Measurements from ENCODE around the gene HJURP.
"Not testable (repeated sequence)": the region's sequence is repeated elsewhere in the genome, so short reads cannot be mapped to it uniquely, and the experiment has no call there.

The HJURP gene

GRCh38 chr2:233854241-233854981 is at the start of gene HJURP:
HJURP (minus strand) TSS chr2:233854535; CDS start chr2:233854500, 35 bp downstream.
- TF ChIP-seq CTCF (conservative IDR thresholded peaks at IDR 0.05; ENCODE audit: low read depth, low read length), result no peak
- H3K4me3 ChIP-seq (ENCODE audit: low read depth, low read length), result peak within 1 kb of the TSS; percentile 96
- DNase-seq (ENCODE audit: low read depth), result peak; percentile 96

GRCh38 chr2:233901884-233902283 is 47.5 kb upstream of the HJURP start:
- no peak for DNase-seq (ENCODE audit: low read depth)
- no peak for TF ChIP-seq CTCF (conservative IDR thresholded peaks at IDR 0.05; ENCODE audit: low read depth, low read length)
- H3K4me3 ChIP-seq (ENCODE audit: low read depth, low read length), result no peak overlapping the region

GRCh38 chr2:233901367-233901766 is 47.0 kb upstream of the HJURP start:
- no peak for DNase-seq (ENCODE audit: low read depth)
- no peak overlapping the region for H3K4me3 ChIP-seq (ENCODE audit: low read depth, low read length)
- TF ChIP-seq CTCF (conservative IDR thresholded peaks at IDR 0.05; ENCODE audit: low read depth, low read length), result no peak

GRCh38 chr2:233896253-233896652 is 41.9 kb upstream of the HJURP start:
- not testable (repeated sequence) for H3K4me3 ChIP-seq (ENCODE audit: low read depth, low read length); DNase-seq (ENCODE audit: low read depth)

GRCh38 chr2:233892793-233893192 is 38.5 kb upstream of the HJURP start:
- TF ChIP-seq CTCF (conservative IDR thresholded peaks at IDR 0.05; ENCODE audit: low read depth, low read length), result no peak
- H3K4me3 ChIP-seq (ENCODE audit: low read depth, low read length), result no peak overlapping the region
- DNase-seq (ENCODE audit: low read depth), result no peak

- H3K4me3 ChIP-seq (ENCODE audit: low read depth, low read length), result no peak overlapping the region
- DNase-seq (ENCODE audit: low read depth), result peak; percentile 4
- TF ChIP-seq CTCF (conservative IDR thresholded peaks at IDR 0.05; ENCODE audit: low read depth, low read length), result no peak
These were observed 28.0 kb upstream of the HJURP start for GRCh38 chr2:233882353-233882752.

- DNase-seq (ENCODE audit: low read depth); H3K4me3 ChIP-seq (ENCODE audit: low read depth, low read length): not testable (repeated sequence)
These were observed 17.8 kb upstream of the HJURP start for GRCh38 chr2:233872125-233872524.

- no peak for DNase-seq (ENCODE audit: low read depth)
- no peak overlapping the region for H3K4me3 ChIP-seq (ENCODE audit: low read depth, low read length)
- no peak for TF ChIP-seq CTCF (conservative IDR thresholded peaks at IDR 0.05; ENCODE audit: low read depth, low read length)
These were observed 17.1 kb upstream of the HJURP start for GRCh38 chr2:233871432-233871831.

Measured in choroid plexus epithelial cell (primary cell).